Stimulated activated CD8-positive, alpha-beta memory T cell treated with anti-CD3 and anti-CD28 coated beads, Interleukin-4, amount 100 ng/mL, for 48 hours (primary cell): ENCODE measurements around the gene KRTAP4-7.
"Not testable (repeated sequence)": the region's sequence is repeated elsewhere in the genome, so short reads cannot be mapped to it uniquely, and the experiment has no call there.

Experiments
- DNase-seq: peaks from one replicate; pipeline ENCODE4 v3.0.0-alpha.2; 2020

Gene KRTAP4-7

GRCh38 chr17:41116297-41116696, 32.3 kb downstream of the KRTAP4-7 start:
- no peak for DNase-seq

GRCh38 chr17:41117846-41118386, 34.0 kb downstream of the KRTAP4-7 start, which contains the start of gene KRTAP4-11:
Gene KRTAP4-11, minus strand, starts transcription at chr17:41118373. Its CDS starts 58 bp downstream, at chr17:41118315.
- DNase-seq: not testable (repeated sequence)

GRCh38 chr17:41118721-41119120, 34.8 kb downstream of the KRTAP4-7 start:
- no peak for DNase-seq

GRCh38 chr17:41119696-41120690, 36.0 kb downstream of the KRTAP4-7 start:
- DNase-seq: not testable (repeated sequence)

- no peak for DNase-seq
Measured at GRCh38 chr17:41121742-41122141, 37.8 kb downstream of the KRTAP4-7 start.

GRCh38 chr17:41123292-41123990, 39.5 kb downstream of the KRTAP4-7 start:
- not testable (repeated sequence) for DNase-seq

GRCh38 chr17:41123991-41124371, 40.0 kb downstream of the KRTAP4-7 start, which contains the start of gene KRTAP4-12:
Gene KRTAP4-12, minus strand, starts transcription at chr17:41124182. Its CDS starts 60 bp downstream, at chr17:41124122.
- not testable (repeated sequence) for DNase-seq

GRCh38 chr17:41125064-41125463, 41.1 kb downstream of the KRTAP4-7 start:
- no peak for DNase-seq

- DNase-seq: no peak
Measured at GRCh38 chr17:41126412-41126811, 42.5 kb downstream of the KRTAP4-7 start.

- no peak for DNase-seq
Measured at GRCh38 chr17:41127371-41127770, 43.4 kb downstream of the KRTAP4-7 start.

GRCh38 chr17:41131979-41132378, 48.0 kb downstream of the KRTAP4-7 start:
- no peak for DNase-seq

- no peak for DNase-seq
Measured at GRCh38 chr17:41133880-41134735, 50.2 kb downstream of the KRTAP4-7 start.
